ENCODE results near the gene UBN1.

UBN1 gene

GRCh38 chr16:4904942-4905615 is 57.8 kb downstream of the UBN1 start:
- Histone ChIP-seq H3K36me3 (ENCODE audit: control insufficient read depth in 2 of 2, insufficient read depth in 2 of 2, low read length in 2 of 2) (no peaks in the 10 kb centered on the region), H3K27me3 (ENCODE audit: control insufficient read depth in 2 of 2, insufficient read depth in 2 of 2, low read length in 2 of 2) (no peaks in the 10 kb centered on the region), H3K27ac (ENCODE audit: low read depth in 2 of 2, low read length in 2 of 2) (no peak overlapping the region)

GRCh38 chr16:4908854-4909401 is 61.6 kb downstream of the UBN1 start:
- Histone ChIP-seq H3K36me3 (ENCODE audit: control insufficient read depth in 2 of 2, insufficient read depth in 2 of 2, low read length in 2 of 2) (no peaks in the 10 kb centered on the region), H3K27ac (ENCODE audit: low read depth in 2 of 2, low read length in 2 of 2) (no peak overlapping the region), H3K9me3 (ENCODE audit: control insufficient read depth in 2 of 2, low read length in 2 of 2) (no peaks in the 10 kb centered on the region), H3K9ac (ENCODE audit: low read depth in 1 of 2, low read length in 2 of 2) (no peak overlapping the region), H3K4me3 (ENCODE audit: low read length in 2 of 2) (no peak overlapping the region), H3K27me3 (ENCODE audit: control insufficient read depth in 2 of 2, insufficient read depth in 2 of 2, low read length in 2 of 2) (no peaks in the 10 kb centered on the region), H3K4me1 (ENCODE audit: control insufficient read depth in 2 of 2, insufficient read depth in 2 of 2, low read length in 2 of 2) (no peaks in the 10 kb centered on the region)

More at GRCh38 chr16:4904942-4905615, 57.8 kb downstream of the UBN1 start:
- Histone ChIP-seq H3K4me1 (ENCODE audit: control insufficient read depth in 2 of 2, insufficient read depth in 2 of 2, low read length in 2 of 2) (no peaks in the 10 kb centered on the region), H3K9me3 (ENCODE audit: control insufficient read depth in 2 of 2, low read length in 2 of 2) (no peaks in the 10 kb centered on the region), H3K9ac (ENCODE audit: low read depth in 1 of 2, low read length in 2 of 2) (no peak overlapping the region), H3K4me3 (ENCODE audit: low read length in 2 of 2) (no peak overlapping the region)

GRCh38 chr16:4909825-4910224 is 62.5 kb downstream of the UBN1 start:
- Histone ChIP-seq H3K27ac (ENCODE audit: low read depth in 2 of 2, low read length in 2 of 2) (no peak overlapping the region), H3K9ac (ENCODE audit: low read depth in 1 of 2, low read length in 2 of 2) (no peak overlapping the region), H3K4me1 (ENCODE audit: control insufficient read depth in 2 of 2, insufficient read depth in 2 of 2, low read length in 2 of 2) (no peaks in the 10 kb centered on the region), H3K27me3 (ENCODE audit: control insufficient read depth in 2 of 2, insufficient read depth in 2 of 2, low read length in 2 of 2) (no peaks in the 10 kb centered on the region), H3K9me3 (ENCODE audit: control insufficient read depth in 2 of 2, low read length in 2 of 2) (no peaks in the 10 kb centered on the region), H3K36me3 (ENCODE audit: control insufficient read depth in 2 of 2, insufficient read depth in 2 of 2, low read length in 2 of 2) (no peaks in the 10 kb centered on the region), H3K4me3 (ENCODE audit: low read length in 2 of 2) (no peak overlapping the region)

DNA sequence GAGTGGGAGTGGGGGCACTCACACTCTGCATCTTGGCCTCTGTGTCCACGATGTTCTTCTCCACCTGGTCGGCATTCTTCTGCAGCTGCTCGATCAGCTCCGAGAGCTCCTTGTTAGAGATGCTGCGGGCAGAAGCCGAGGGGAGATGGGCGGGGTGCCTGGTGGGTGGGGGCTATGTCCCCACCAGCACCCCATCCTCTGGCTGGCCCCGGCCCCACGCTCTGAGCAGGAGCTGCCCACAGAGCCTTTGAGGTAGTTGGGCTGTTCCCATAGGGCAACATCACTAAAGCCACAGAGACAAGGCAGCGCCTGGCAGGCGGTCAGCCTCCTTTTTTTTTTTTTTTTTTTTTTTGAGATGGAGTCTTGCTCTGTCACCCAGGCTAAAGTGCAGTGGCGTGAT is 63.5 kb downstream of the UBN1 start:
- H3K36me3 ChIP-seq (ENCODE audit: control insufficient read depth in 2 of 2, insufficient read depth in 2 of 2, low read length in 2 of 2) = no peaks in the 10 kb centered on the region
- H3K4me1 ChIP-seq (ENCODE audit: control insufficient read depth in 2 of 2, insufficient read depth in 2 of 2, low read length in 2 of 2) = no peaks in the 10 kb centered on the region
- H3K9me3 ChIP-seq (ENCODE audit: control insufficient read depth in 2 of 2, low read length in 2 of 2) = no peaks in the 10 kb centered on the region
- no peaks in the 10 kb centered on the region for H3K27me3 ChIP-seq (ENCODE audit: control insufficient read depth in 2 of 2, insufficient read depth in 2 of 2, low read length in 2 of 2)
- H3K27ac ChIP-seq (ENCODE audit: low read depth in 2 of 2, low read length in 2 of 2) = no peak overlapping the region
- no peak overlapping the region for H3K9ac ChIP-seq (ENCODE audit: low read depth in 1 of 2, low read length in 2 of 2)
- no peak overlapping the region for H3K4me3 ChIP-seq (ENCODE audit: low read length in 2 of 2)

- Histone ChIP-seq H3K36me3 (ENCODE audit: control insufficient read depth in 2 of 2, insufficient read depth in 2 of 2, low read length in 2 of 2) (no peaks in the 10 kb centered on the region), H3K4me1 (ENCODE audit: control insufficient read depth in 2 of 2, insufficient read depth in 2 of 2, low read length in 2 of 2) (no peaks in the 10 kb centered on the region), H3K9me3 (ENCODE audit: control insufficient read depth in 2 of 2, low read length in 2 of 2) (no peaks in the 10 kb centered on the region), H3K9ac (ENCODE audit: low read depth in 1 of 2, low read length in 2 of 2) (no peak overlapping the region), H3K27me3 (ENCODE audit: control insufficient read depth in 2 of 2, insufficient read depth in 2 of 2, low read length in 2 of 2) (no peaks in the 10 kb centered on the region), H3K4me3 (ENCODE audit: low read length in 2 of 2) (no peak overlapping the region), H3K27ac (ENCODE audit: low read depth in 2 of 2, low read length in 2 of 2) (no peak overlapping the region)
Measured at GRCh38 chr16:4911970-4912386, 64.7 kb downstream of the UBN1 start.

- Histone ChIP-seq H3K4me1 (ENCODE audit: control insufficient read depth in 2 of 2, insufficient read depth in 2 of 2, low read length in 2 of 2) (no peaks in the 10 kb centered on the region), H3K4me3 (ENCODE audit: low read length in 2 of 2) (no peak overlapping the region), H3K9me3 (ENCODE audit: control insufficient read depth in 2 of 2, low read length in 2 of 2) (no peaks in the 10 kb centered on the region), H3K9ac (ENCODE audit: low read depth in 1 of 2, low read length in 2 of 2) (no peak overlapping the region), H3K36me3 (ENCODE audit: control insufficient read depth in 2 of 2, insufficient read depth in 2 of 2, low read length in 2 of 2) (no peaks in the 10 kb centered on the region), H3K27me3 (ENCODE audit: control insufficient read depth in 2 of 2, insufficient read depth in 2 of 2, low read length in 2 of 2) (no peaks in the 10 kb centered on the region), H3K27ac (ENCODE audit: low read depth in 2 of 2, low read length in 2 of 2) (no peak overlapping the region)
Measured at GRCh38 chr16:4913130-4913773, 66.0 kb downstream of the UBN1 start.

DNA sequence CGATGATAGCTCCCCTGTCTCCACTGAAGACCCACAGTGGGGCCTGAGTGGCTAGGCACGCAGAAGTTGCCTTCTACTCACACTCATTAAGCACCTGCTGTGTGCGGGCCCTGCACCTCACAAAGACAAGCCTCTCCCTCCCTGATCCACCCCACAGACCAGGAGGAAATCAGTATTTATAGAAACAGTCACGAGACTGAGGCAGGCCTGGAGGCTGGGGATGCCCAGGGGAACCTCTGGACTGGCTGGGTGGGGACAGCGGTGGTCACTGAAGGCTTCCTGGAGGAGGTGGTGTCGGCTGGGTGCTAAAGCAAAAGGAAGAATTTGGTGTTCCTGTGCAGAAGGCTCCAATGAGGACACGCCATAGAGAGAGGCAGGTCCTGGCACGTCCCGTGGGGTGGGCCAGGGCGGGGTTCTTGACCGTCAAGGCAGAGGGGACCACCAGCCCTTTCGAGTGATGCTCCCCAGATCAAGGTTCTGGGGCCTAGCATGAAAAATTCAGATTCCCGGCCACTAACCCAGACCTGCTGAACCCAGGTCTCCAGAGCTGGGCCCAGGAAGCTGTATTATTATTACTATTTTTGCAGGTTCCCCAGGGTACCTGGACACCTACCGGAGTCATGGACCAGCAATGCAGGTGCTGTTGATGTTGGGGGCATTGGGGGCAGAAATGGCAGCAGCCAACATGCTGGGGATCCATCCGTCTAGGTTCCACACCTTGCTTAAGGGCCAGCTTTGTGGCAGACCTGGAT is 66.7 kb downstream of the UBN1 start:
- H3K36me3 ChIP-seq (ENCODE audit: control insufficient read depth in 2 of 2, insufficient read depth in 2 of 2, low read length in 2 of 2) = no peaks in the 10 kb centered on the region
- H3K27ac ChIP-seq (ENCODE audit: low read depth in 2 of 2, low read length in 2 of 2) = no peak overlapping the region
- H3K4me1 ChIP-seq (ENCODE audit: control insufficient read depth in 2 of 2, insufficient read depth in 2 of 2, low read length in 2 of 2) = no peaks in the 10 kb centered on the region
- H3K27me3 ChIP-seq (ENCODE audit: control insufficient read depth in 2 of 2, insufficient read depth in 2 of 2, low read length in 2 of 2) = no peaks in the 10 kb centered on the region
- H3K9ac ChIP-seq (ENCODE audit: low read depth in 1 of 2, low read length in 2 of 2) = no peak overlapping the region
- H3K4me3 ChIP-seq (ENCODE audit: low read length in 2 of 2) = no peak overlapping the region
- H3K9me3 ChIP-seq (ENCODE audit: control insufficient read depth in 2 of 2, low read length in 2 of 2) = no peaks in the 10 kb centered on the region

DNA sequence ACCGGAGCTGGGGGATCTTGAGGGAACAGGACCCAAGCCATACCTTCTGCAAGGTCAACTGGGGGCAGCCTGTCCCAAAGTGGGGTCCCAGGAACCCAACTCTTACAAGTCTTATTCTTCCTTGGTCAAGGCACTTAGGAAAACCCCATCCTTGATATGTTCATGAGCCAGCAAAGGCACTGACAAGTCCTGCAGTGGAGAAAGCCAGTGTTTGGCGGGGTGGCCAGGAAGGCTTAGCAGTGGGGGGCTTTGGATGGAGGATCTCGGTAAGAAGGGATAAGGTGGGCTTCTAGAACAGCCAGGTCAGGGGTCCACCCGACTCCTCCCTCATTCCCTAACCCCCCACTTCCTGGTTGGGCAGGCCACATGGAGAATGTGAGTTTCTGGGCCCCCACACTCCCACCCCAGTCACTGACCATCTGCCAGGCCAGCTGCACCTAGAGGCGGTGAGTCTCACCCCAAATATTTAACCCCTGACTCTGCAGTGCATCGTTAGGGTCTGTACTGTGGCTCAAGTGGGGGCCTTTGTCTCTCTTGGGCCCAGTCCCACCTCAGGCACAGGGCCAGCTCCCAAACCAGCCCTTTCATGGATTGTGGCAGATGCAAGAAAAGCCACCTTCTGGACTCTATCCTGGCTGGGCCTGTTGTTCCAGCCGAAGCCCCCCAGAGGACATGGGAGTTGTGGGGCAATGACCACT is 67.4 kb downstream of the UBN1 start:
- H3K9ac ChIP-seq (ENCODE audit: low read depth in 1 of 2, low read length in 2 of 2) = no peak overlapping the region
- H3K36me3 ChIP-seq (ENCODE audit: control insufficient read depth in 2 of 2, insufficient read depth in 2 of 2, low read length in 2 of 2) = no peaks in the 10 kb centered on the region
- H3K27ac ChIP-seq (ENCODE audit: low read depth in 2 of 2, low read length in 2 of 2) = no peak overlapping the region
- H3K4me3 ChIP-seq (ENCODE audit: low read length in 2 of 2) = no peak overlapping the region
- H3K9me3 ChIP-seq (ENCODE audit: control insufficient read depth in 2 of 2, low read length in 2 of 2) = no peaks in the 10 kb centered on the region
- no peaks in the 10 kb centered on the region for H3K27me3 ChIP-seq (ENCODE audit: control insufficient read depth in 2 of 2, insufficient read depth in 2 of 2, low read length in 2 of 2)
- no peaks in the 10 kb centered on the region for H3K4me1 ChIP-seq (ENCODE audit: control insufficient read depth in 2 of 2, insufficient read depth in 2 of 2, low read length in 2 of 2)

DNA sequence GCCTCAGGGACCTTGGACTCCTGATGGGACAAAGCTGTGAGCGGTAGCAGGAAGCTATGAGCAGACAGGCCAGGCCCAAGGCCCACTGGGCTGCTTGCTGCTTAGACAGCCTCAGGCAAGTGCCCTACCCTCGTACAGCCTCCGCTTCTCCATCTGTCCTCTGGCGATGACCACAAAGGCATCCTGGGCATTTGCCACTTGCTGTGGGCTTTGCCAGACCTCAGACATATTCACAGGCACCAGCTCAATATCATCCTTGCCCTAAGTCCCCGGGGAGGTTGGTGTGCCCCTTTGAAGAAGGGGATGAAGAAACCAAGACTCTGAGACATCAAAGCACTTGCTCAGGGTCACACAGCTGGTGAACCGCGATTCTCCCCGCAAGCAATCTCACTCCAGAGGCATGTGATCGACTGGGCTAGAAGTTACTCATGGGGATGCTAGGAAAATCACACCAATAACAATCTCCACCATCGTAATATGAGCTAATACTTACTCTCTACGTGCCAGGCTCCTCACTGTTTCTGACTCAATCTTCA is 68.0 kb downstream of the UBN1 start:
- Histone ChIP-seq H3K4me1 (ENCODE audit: control insufficient read depth in 2 of 2, insufficient read depth in 2 of 2, low read length in 2 of 2) (no peaks in the 10 kb centered on the region), H3K27me3 (ENCODE audit: control insufficient read depth in 2 of 2, insufficient read depth in 2 of 2, low read length in 2 of 2) (no peaks in the 10 kb centered on the region), H3K9me3 (ENCODE audit: control insufficient read depth in 2 of 2, low read length in 2 of 2) (no peaks in the 10 kb centered on the region), H3K27ac (ENCODE audit: low read depth in 2 of 2, low read length in 2 of 2) (no peak overlapping the region), H3K4me3 (ENCODE audit: low read length in 2 of 2) (no peak overlapping the region), H3K36me3 (ENCODE audit: control insufficient read depth in 2 of 2, insufficient read depth in 2 of 2, low read length in 2 of 2) (no peaks in the 10 kb centered on the region), H3K9ac (ENCODE audit: low read depth in 1 of 2, low read length in 2 of 2) (no peak overlapping the region)
